GM21390 (cell line): ENCODE results near the gene S100B.

Experiments
- ATAC-seq: cut with Tn5 transposase; IDR thresholded peaks from one replicate; pipeline ENCODE4 v1.9.1; 2021; ENCODE audit not compliant: unreplicated experiment

S100B gene

GRCh38 chr21:46628868-46629267 is 24.0 kb upstream of the S100B start:
- no peak for ATAC-seq

GRCh38 chr21:46627726-46628125 is 22.8 kb upstream of the S100B start:
- no peak for ATAC-seq

- ATAC-seq: no peak
Measured at GRCh38 chr21:46626975-46627501, 22.2 kb upstream of the S100B start.

- no peak for ATAC-seq
Measured at GRCh38 chr21:46626536-46626935, 21.7 kb upstream of the S100B start.

GRCh38 chr21:46625759-46626158 is 20.9 kb upstream of the S100B start:
- no peak for ATAC-seq

- ATAC-seq: no peak
Measured at GRCh38 chr21:46624050-46624449, 19.2 kb upstream of the S100B start.

GRCh38 chr21:46622226-46622625 is 17.3 kb upstream of the S100B start:
- no peak for ATAC-seq

GRCh38 chr21:46621457-46622182 is 16.7 kb upstream of the S100B start:
- no peak for ATAC-seq

- no peak for ATAC-seq
Measured at GRCh38 chr21:46620846-46621245, 16.0 kb upstream of the S100B start.

- no peak for ATAC-seq
Measured at GRCh38 chr21:46619846-46620245, 15.0 kb upstream of the S100B start.

GRCh38 chr21:46618738-46619379 is 14.0 kb upstream of the S100B start:
- ATAC-seq: no peak

- no peak for ATAC-seq
Measured at GRCh38 chr21:46617267-46618051, 12.6 kb upstream of the S100B start.

- ATAC-seq: no peak
Measured at GRCh38 chr21:46616656-46617055, 11.8 kb upstream of the S100B start.

- ATAC-seq: no peak
Measured at GRCh38 chr21:46616050-46616449, 11.2 kb upstream of the S100B start.

- no peak for ATAC-seq
Measured at GRCh38 chr21:46613391-46613790, 8.5 kb upstream of the S100B start.

GRCh38 chr21:46610018-46610701 is 5.3 kb upstream of the S100B start:
- no peak for ATAC-seq

- no peak for ATAC-seq
Measured at GRCh38 chr21:46608672-46609111, 3.8 kb upstream of the S100B start.

- ATAC-seq: no peak
Measured at GRCh38 chr21:46607636-46608035, 2.8 kb upstream of the S100B start.

GRCh38 chr21:46606427-46606813 is 1.5 kb upstream of the S100B start:
- no peak for ATAC-seq

GRCh38 chr21:46605767-46606426 is 1.0 kb upstream of the S100B start:
- ATAC-seq: no peak
